ENCODE measurements around the gene PCDHGB6. TPM values are rescaled to one million over a fixed set of nuclear protein-coding genes. Genes with fewer than 3 reads are reported as not detected.

PCDHGB6 gene
- polyA plus RNA-seq, 2 of the 4 experiments (the other 2 are of a cell fraction): 0.09 to 0.21 TPM

GRCh38 chr5:141440341-141440740 is 32.5 kb downstream of the PCDHGB6 start:
- DNase-seq (ENCODE audit: low read depth in 1 of 2, low spot score in 1 of 2): no peak
- ChIA-PET CTCF (interaction anchor here (1.6 to 1.8 kb wide), 2 partner anchors 38 to 118 kb away, joined by 4 to 7 read pairs; no protein-coding TSS in a partner anchor), POLR2A (no interaction called here)
- Histone ChIP-seq H3K9me3 (peaks cover 8% of the 10 kb centered on the region; the same call in 1 of the 3 replicates), H3K4me1 (no peaks in the 10 kb centered on the region), H3K4me3 (no peak overlapping the region), H3K27ac (no peak overlapping the region), H3K4me2 (no peak overlapping the region)
- FAIRE-seq: no peak
- no peak for ATAC-seq
- WGBS (ENCODE audit: missing lambda C conversion rate): 44% methylated on average over 9 of the region's 9 CpGs
- no peak for TF ChIP-seq KDM5A (IDR thresholded peaks at IDR 0.05)
- TF ChIP-seq SREBF2 (IDR thresholded peaks at IDR 0.05): no peak
- no peak for TF ChIP-seq RNF2 (IDR thresholded peaks at IDR 0.05; ENCODE audit: borderline replicate concordance, low read depth)

- 77% methylated on average over 45 of the region's 50 CpGs for WGBS (ENCODE audit: missing lambda C conversion rate)
- H3K4me3 ChIP-seq: no peak overlapping the region
- H3K27ac ChIP-seq: no peak overlapping the region
- DNase-seq (ENCODE audit: low read depth in 1 of 2, low spot score in 1 of 2) (no peak), FAIRE-seq (no peak), ATAC-seq (no peak)
- no peak overlapping the region for H3K4me2 ChIP-seq
- CTCF ChIA-PET: interaction anchor here (1.3 kb wide), 1 partner anchor 122 kb away, joined by 4 read pairs; no protein-coding TSS in a partner anchor
- no peaks in the 10 kb centered on the region for H3K4me1 ChIP-seq
- TF ChIP-seq SREBF2 (IDR thresholded peaks at IDR 0.05) (no peak), BCL3 (IDR thresholded peaks at IDR 0.05) (no peak), HOXB5 (CRISPR knock-in tag; IDR thresholded peaks at IDR 0.05) (no peak), RFX5 (IDR thresholded peaks at IDR 0.05) (no peak), NFE2L2 (conservative IDR thresholded peaks at IDR 0.05; ENCODE audit: low read length) (no peak), RNF2 (IDR thresholded peaks at IDR 0.05; ENCODE audit: borderline replicate concordance, low read depth) (no peak), RAD21 (conservative IDR thresholded peaks at IDR 0.05 in 1 of 2, IDR thresholded peaks at IDR 0.05 in 1 of 2) (no peak), ZFP36 (IDR thresholded peaks at IDR 0.05; ENCODE audit: borderline replicate concordance, partially characterized antibody) (no peak), HOXB13 (CRISPR knock-in tag; IDR thresholded peaks at IDR 0.05; ENCODE audit: low read depth) (no peak), POLR2A (IDR thresholded peaks at IDR 0.05; ENCODE audit: low read length) (no peak), REST (IDR thresholded peaks at IDR 0.05) (no peak), ZSCAN20 (CRISPR knock-in tag; IDR thresholded peaks at IDR 0.05) (no peak), E2F6 (IDR thresholded peaks at IDR 0.05; ENCODE audit: borderline replicate concordance, low read depth) (no peak), RCOR1 (IDR thresholded peaks at IDR 0.05; ENCODE audit: low read depth, low read length) (no peak), JUNB (IDR thresholded peaks at IDR 0.05) (no peak), KDM5A (IDR thresholded peaks at IDR 0.05) (no peak), NR3C1 (IDR thresholded peaks at IDR 0.05) (no peak), HEYL (CRISPR knock-in tag; IDR thresholded peaks at IDR 0.05) (no peak)
- peaks cover 9% of the 10 kb centered on the region; the same call in 1 of the 3 replicates for H3K9me3 ChIP-seq
- POLR2A ChIA-PET: no interaction called here
Measured at GRCh38 chr5:141441571-141442170, 33.9 kb downstream of the PCDHGB6 start.

Other genes starting within 250 kb of the PCDHGB6 start
Only the 30 nearest of the 37 such genes appear.
- gene PCDHB10, start 215.7 kb upstream of the PCDHGB6 start, polyA plus RNA-seq (2011; rRNA removed): 0.03 and 0.06 TPM in 2 replicates
- 0.04 TPM in 1 of 3 replicates, not detected in the others for gene PCDHB10, start 215.7 kb upstream of the PCDHGB6 start, polyA plus RNA-seq (2017; fragmentation: RNase III; extraction: RNeasy Plus Mini Kit Qiagen cat#74134 plus additional on column Dnase treatment)
- gene PCDHB11, start 208.4 kb upstream of the PCDHGB6 start, polyA plus RNA-seq (2011; rRNA removed): 0.21 and 0.22 TPM in 2 replicates
- 0.05 to 0.08 TPM (median 0.07 TPM) in 3 replicates for gene PCDHB11, start 208.4 kb upstream of the PCDHGB6 start, polyA plus RNA-seq (2017; fragmentation: RNase III; extraction: RNeasy Plus Mini Kit Qiagen cat#74134 plus additional on column Dnase treatment)
- gene PCDHB12, start 199.3 kb upstream of the PCDHGB6 start, polyA plus RNA-seq (2011; rRNA removed): 0.05 TPM in 2 replicates
- gene PCDHB12, start 199.3 kb upstream of the PCDHGB6 start, polyA plus RNA-seq (2017; fragmentation: RNase III; extraction: RNeasy Plus Mini Kit Qiagen cat#74134 plus additional on column Dnase treatment): not detected in 3 replicates
- gene PCDHB13, start 194.1 kb upstream of the PCDHGB6 start, polyA plus RNA-seq (2011; rRNA removed): 0.19 and 0.28 TPM in 2 replicates
- gene PCDHB13, start 194.1 kb upstream of the PCDHGB6 start, polyA plus RNA-seq (2017; fragmentation: RNase III; extraction: RNeasy Plus Mini Kit Qiagen cat#74134 plus additional on column Dnase treatment): 0.05 to 0.08 TPM (median 0.08 TPM) in 3 replicates
- gene PCDHB14, start 184.7 kb upstream of the PCDHGB6 start, polyA plus RNA-seq (2011; rRNA removed): 0.13 and 0.14 TPM in 2 replicates
- gene PCDHB14, start 184.7 kb upstream of the PCDHGB6 start, polyA plus RNA-seq (2017; fragmentation: RNase III; extraction: RNeasy Plus Mini Kit Qiagen cat#74134 plus additional on column Dnase treatment): 0.05 to 0.12 TPM (median 0.09 TPM) in 3 replicates
- 0.09 and 0.13 TPM in 2 replicates for gene PCDHB15, start 162.6 kb upstream of the PCDHGB6 start, polyA plus RNA-seq (2011; rRNA removed)
- 0.04 to 0.12 TPM (median 0.05 TPM) in 3 replicates for gene PCDHB15, start 162.6 kb upstream of the PCDHGB6 start, polyA plus RNA-seq (2017; fragmentation: RNase III; extraction: RNeasy Plus Mini Kit Qiagen cat#74134 plus additional on column Dnase treatment)
- gene SLC25A2, start 104.0 kb upstream of the PCDHGB6 start, polyA plus RNA-seq (2011; rRNA removed): 0.08 TPM in 1 of 2 replicates, not detected in the other
- not detected in 3 replicates for gene SLC25A2, start 104.0 kb upstream of the PCDHGB6 start, polyA plus RNA-seq (2017; fragmentation: RNase III; extraction: RNeasy Plus Mini Kit Qiagen cat#74134 plus additional on column Dnase treatment)
- gene TAF7, start 87.2 kb upstream of the PCDHGB6 start, polyA plus RNA-seq (2011; rRNA removed): 78.1 and 90.6 TPM in 2 replicates
- gene TAF7, start 87.2 kb upstream of the PCDHGB6 start, polyA plus RNA-seq (2017; fragmentation: RNase III; extraction: RNeasy Plus Mini Kit Qiagen cat#74134 plus additional on column Dnase treatment): 67.3 to 72.6 TPM (median 71.3 TPM) in 3 replicates
- gene PCDHGA1, start 77.5 kb upstream of the PCDHGB6 start, polyA plus RNA-seq (2011; rRNA removed): 0.66 and 0.71 TPM in 2 replicates
- gene PCDHGA1, start 77.5 kb upstream of the PCDHGB6 start, polyA plus RNA-seq (2017; fragmentation: RNase III; extraction: RNeasy Plus Mini Kit Qiagen cat#74134 plus additional on column Dnase treatment): 0.32 to 0.42 TPM (median 0.33 TPM) in 3 replicates
- 1.6 and 1.7 TPM in 2 replicates for gene PCDHGA2, start 69.3 kb upstream of the PCDHGB6 start, polyA plus RNA-seq (2011; rRNA removed)
- 0.47 to 0.78 TPM (median 0.58 TPM) in 3 replicates for gene PCDHGA2, start 69.3 kb upstream of the PCDHGB6 start, polyA plus RNA-seq (2017; fragmentation: RNase III; extraction: RNeasy Plus Mini Kit Qiagen cat#74134 plus additional on column Dnase treatment)
- gene PCDHGA3, start 64.2 kb upstream of the PCDHGB6 start, polyA plus RNA-seq (2011; rRNA removed): 0.07 TPM in 1 of 2 replicates, not detected in the other
- not detected in 3 replicates for gene PCDHGA3, start 64.2 kb upstream of the PCDHGB6 start, polyA plus RNA-seq (2017; fragmentation: RNase III; extraction: RNeasy Plus Mini Kit Qiagen cat#74134 plus additional on column Dnase treatment)
- gene PCDHGB1, start 57.9 kb upstream of the PCDHGB6 start, polyA plus RNA-seq (2011; rRNA removed): 3.7 and 3.9 TPM in 2 replicates
- gene PCDHGB1, start 57.9 kb upstream of the PCDHGB6 start, polyA plus RNA-seq (2017; fragmentation: RNase III; extraction: RNeasy Plus Mini Kit Qiagen cat#74134 plus additional on column Dnase treatment): 1.3 to 1.6 TPM (median 1.5 TPM) in 3 replicates
- 0.48 and 0.61 TPM in 2 replicates for gene PCDHGA4, start 53.0 kb upstream of the PCDHGB6 start, polyA plus RNA-seq (2011; rRNA removed)
- gene PCDHGA4, start 53.0 kb upstream of the PCDHGB6 start, polyA plus RNA-seq (2017; fragmentation: RNase III; extraction: RNeasy Plus Mini Kit Qiagen cat#74134 plus additional on column Dnase treatment): 0.10 to 0.15 TPM (median 0.13 TPM) in 3 replicates
- 0.36 and 0.54 TPM in 2 replicates for gene PCDHGB2, start 48.0 kb upstream of the PCDHGB6 start, polyA plus RNA-seq (2011; rRNA removed)
- gene PCDHGB2, start 48.0 kb upstream of the PCDHGB6 start, polyA plus RNA-seq (2017; fragmentation: RNase III; extraction: RNeasy Plus Mini Kit Qiagen cat#74134 plus additional on column Dnase treatment): 0.04 to 0.05 TPM (median 0.05 TPM) in 3 replicates
- gene PCDHGA5, start 43.9 kb upstream of the PCDHGB6 start, polyA plus RNA-seq (2011; rRNA removed): 0.37 and 0.57 TPM in 2 replicates
- gene PCDHGA5, start 43.9 kb upstream of the PCDHGB6 start, polyA plus RNA-seq (2017; fragmentation: RNase III; extraction: RNeasy Plus Mini Kit Qiagen cat#74134 plus additional on column Dnase treatment): 0.09 to 0.18 TPM (median 0.13 TPM) in 3 replicates
- gene PCDHGB3, start 37.8 kb upstream of the PCDHGB6 start, polyA plus RNA-seq (2011; rRNA removed): 1.1 and 1.2 TPM in 2 replicates
- gene PCDHGB3, start 37.8 kb upstream of the PCDHGB6 start, polyA plus RNA-seq (2017; fragmentation: RNase III; extraction: RNeasy Plus Mini Kit Qiagen cat#74134 plus additional on column Dnase treatment): 0.16 to 0.44 TPM (median 0.28 TPM) in 3 replicates
- 0.98 and 1.0 TPM in 2 replicates for gene PCDHGA6, start 34.1 kb upstream of the PCDHGB6 start, polyA plus RNA-seq (2011; rRNA removed)
- 0.22 to 0.37 TPM (median 0.23 TPM) in 3 replicates for gene PCDHGA6, start 34.1 kb upstream of the PCDHGB6 start, polyA plus RNA-seq (2017; fragmentation: RNase III; extraction: RNeasy Plus Mini Kit Qiagen cat#74134 plus additional on column Dnase treatment)
- gene PCDHGA7, start 25.3 kb upstream of the PCDHGB6 start, polyA plus RNA-seq (2011; rRNA removed): 0.95 and 1.1 TPM in 2 replicates
- gene PCDHGA7, start 25.3 kb upstream of the PCDHGB6 start, polyA plus RNA-seq (2017; fragmentation: RNase III; extraction: RNeasy Plus Mini Kit Qiagen cat#74134 plus additional on column Dnase treatment): 0.70 to 0.84 TPM (median 0.76 TPM) in 3 replicates
- gene PCDHGB4, start 20.3 kb upstream of the PCDHGB6 start, polyA plus RNA-seq (2011; rRNA removed): 1.4 and 1.5 TPM in 2 replicates
- gene PCDHGB4, start 20.3 kb upstream of the PCDHGB6 start, polyA plus RNA-seq (2017; fragmentation: RNase III; extraction: RNeasy Plus Mini Kit Qiagen cat#74134 plus additional on column Dnase treatment): 0.90 to 1.6 TPM (median 1.1 TPM) in 3 replicates
- 0.08 and 0.11 TPM in 2 replicates for gene PCDHGA8, start 15.4 kb upstream of the PCDHGB6 start, polyA plus RNA-seq (2011; rRNA removed)
- 0.03 to 0.04 TPM (median 0.04 TPM) in 3 replicates for gene PCDHGA8, start 15.4 kb upstream of the PCDHGB6 start, polyA plus RNA-seq (2017; fragmentation: RNase III; extraction: RNeasy Plus Mini Kit Qiagen cat#74134 plus additional on column Dnase treatment)
- 2.6 and 3.2 TPM in 2 replicates for gene PCDHGB5, start 10.1 kb upstream of the PCDHGB6 start, polyA plus RNA-seq (2011; rRNA removed)
- 1.9 to 2.8 TPM (median 2.5 TPM) in 3 replicates for gene PCDHGB5, start 10.1 kb upstream of the PCDHGB6 start, polyA plus RNA-seq (2017; fragmentation: RNase III; extraction: RNeasy Plus Mini Kit Qiagen cat#74134 plus additional on column Dnase treatment)
- 0.22 and 0.40 TPM in 2 replicates for gene PCDHGA9, start 5.2 kb upstream of the PCDHGB6 start, polyA plus RNA-seq (2011; rRNA removed)
- 0.01 to 0.09 TPM (median 0.03 TPM) in 3 replicates for gene PCDHGA9, start 5.2 kb upstream of the PCDHGB6 start, polyA plus RNA-seq (2017; fragmentation: RNase III; extraction: RNeasy Plus Mini Kit Qiagen cat#74134 plus additional on column Dnase treatment)
- gene PCDHGA10, start 5.0 kb downstream of the PCDHGB6 start, polyA plus RNA-seq (2011; rRNA removed): 0.04 and 0.08 TPM in 2 replicates
- gene PCDHGA10, start 5.0 kb downstream of the PCDHGB6 start, polyA plus RNA-seq (2017; fragmentation: RNase III; extraction: RNeasy Plus Mini Kit Qiagen cat#74134 plus additional on column Dnase treatment): 0.01 TPM in 1 of 3 replicates, not detected in the others
- 0.14 and 0.16 TPM in 2 replicates for gene PCDHGB7, start 9.7 kb downstream of the PCDHGB6 start, polyA plus RNA-seq (2011; rRNA removed)
- gene PCDHGB7, start 9.7 kb downstream of the PCDHGB6 start, polyA plus RNA-seq (2017; fragmentation: RNase III; extraction: RNeasy Plus Mini Kit Qiagen cat#74134 plus additional on column Dnase treatment): 0.03 to 0.06 TPM (median 0.05 TPM) in 3 replicates
- gene PCDHGA11, start 13.0 kb downstream of the PCDHGB6 start, polyA plus RNA-seq (2011; rRNA removed): 0.05 and 0.10 TPM in 2 replicates
- gene PCDHGA11, start 13.0 kb downstream of the PCDHGB6 start, polyA plus RNA-seq (2017; fragmentation: RNase III; extraction: RNeasy Plus Mini Kit Qiagen cat#74134 plus additional on column Dnase treatment): 0.01 TPM in 1 of 3 replicates, not detected in the others
- 0.05 and 0.07 TPM in 2 replicates for gene PCDHGA12, start 22.5 kb downstream of the PCDHGB6 start, polyA plus RNA-seq (2011; rRNA removed)
- gene PCDHGA12, start 22.5 kb downstream of the PCDHGB6 start, polyA plus RNA-seq (2017; fragmentation: RNase III; extraction: RNeasy Plus Mini Kit Qiagen cat#74134 plus additional on column Dnase treatment): 0.03 TPM in 1 of 3 replicates, not detected in the others
- gene PCDHGC3, start 67.9 kb downstream of the PCDHGB6 start, polyA plus RNA-seq (2011; rRNA removed): 1.6 and 1.9 TPM in 2 replicates
- 4.9 to 5.3 TPM (median 5.2 TPM) in 3 replicates for gene PCDHGC3, start 67.9 kb downstream of the PCDHGB6 start, polyA plus RNA-seq (2017; fragmentation: RNase III; extraction: RNeasy Plus Mini Kit Qiagen cat#74134 plus additional on column Dnase treatment)
- 0.06 and 0.07 TPM in 2 replicates for gene PCDHGC4, start 77.0 kb downstream of the PCDHGB6 start, polyA plus RNA-seq (2011; rRNA removed)
- gene PCDHGC4, start 77.0 kb downstream of the PCDHGB6 start, polyA plus RNA-seq (2017; fragmentation: RNase III; extraction: RNeasy Plus Mini Kit Qiagen cat#74134 plus additional on column Dnase treatment): 0.03 TPM in 1 of 3 replicates, not detected in the others
- 0.08 TPM in 1 of 2 replicates, not detected in the other for gene PCDHGC5, start 81.1 kb downstream of the PCDHGB6 start, polyA plus RNA-seq (2011; rRNA removed)
- gene PCDHGC5, start 81.1 kb downstream of the PCDHGB6 start, polyA plus RNA-seq (2017; fragmentation: RNase III; extraction: RNeasy Plus Mini Kit Qiagen cat#74134 plus additional on column Dnase treatment): 0.03 TPM in 1 of 3 replicates, not detected in the others
- gene DIAPH1, start 211.0 kb downstream of the PCDHGB6 start, polyA plus RNA-seq (2011; rRNA removed): 53.4 and 82.2 TPM in 2 replicates
- gene DIAPH1, start 211.0 kb downstream of the PCDHGB6 start, polyA plus RNA-seq (2017; fragmentation: RNase III; extraction: RNeasy Plus Mini Kit Qiagen cat#74134 plus additional on column Dnase treatment): 57.4 to 59.8 TPM (median 59.4 TPM) in 3 replicates

Data from A549 (cell line).